Hindlimb muscle (tissue), 1 donor: Measurements from ENCODE around the gene MRPL45. TPM values are rescaled to one million over a fixed set of nuclear protein-coding genes. Genes with fewer than 3 reads are reported as not detected.

ENCODE experiments used
- DNase-seq: peaks from one replicate; pipeline ENCODE4 v3.0.0-alpha.2; 2013
- polyA plus RNA-seq: library from polyadenylated mRNA; unstranded; fragments of 120-200 nt; gene quantifications from one replicate; pipeline ENCODE4 v1.2.1, GENCODE V29; 2013; ENCODE audit not compliant: insufficient read length

MRPL45 gene
- polyA plus RNA-seq, 1 donor: 60.5 TPM

- peak; percentile 85 for DNase-seq
Observed at GRCh38 chr17:38349097-38349730, 52.2 kb downstream of the MRPL45 start.

- no peak for DNase-seq
Observed at GRCh38 chr17:38350035-38350434, 53.1 kb downstream of the MRPL45 start.

- DNase-seq: peak; percentile 97
Observed at GRCh38 chr17:38351412-38352222, 54.6 kb downstream of the MRPL45 start, which contains the start of gene SOCS7. Gene SOCS7 (plus strand): TSS chr17:38351844. CDS start chr17:38352053, 209 bp downstream.

GRCh38 chr17:38352245-38353085 lies 55.5 kb downstream of the MRPL45 start:
- DNase-seq: peak; percentile 24

- DNase-seq: no peak
Observed at GRCh38 chr17:38353086-38353604, 56.2 kb downstream of the MRPL45 start.

- no peak for DNase-seq
Observed at GRCh38 chr17:38353668-38354067, 56.7 kb downstream of the MRPL45 start.

- no peak for DNase-seq
Observed at GRCh38 chr17:38354466-38354865, 57.5 kb downstream of the MRPL45 start.

- DNase-seq: no peak
Observed at GRCh38 chr17:38355251-38355650, 58.3 kb downstream of the MRPL45 start.

GRCh38 chr17:38357486-38358123 lies 60.6 kb downstream of the MRPL45 start:
- DNase-seq: peak; percentile 38

GRCh38 chr17:38358586-38359513 lies 61.9 kb downstream of the MRPL45 start:
- DNase-seq: no peak

GRCh38 chr17:38361694-38362465 lies 64.9 kb downstream of the MRPL45 start:
- no peak for DNase-seq

GRCh38 chr17:38363016-38363415 lies 66.0 kb downstream of the MRPL45 start:
- DNase-seq: no peak

GRCh38 chr17:38364741-38365140 lies 67.8 kb downstream of the MRPL45 start:
- DNase-seq: no peak

GRCh38 chr17:38369124-38369886 lies 72.3 kb downstream of the MRPL45 start:
- no peak for DNase-seq

Other genes starting within 250 kb of the MRPL45 start
- gene TBC1D3C, start 228.5 kb upstream of the MRPL45 start, polyA plus RNA-seq: not detected
- gene TBC1D3E, start 169.2 kb upstream of the MRPL45 start, polyA plus RNA-seq: not detected
- gene TBC1D3, start 104.6 kb upstream of the MRPL45 start, polyA plus RNA-seq: 0.34 TPM
- gene GPR179, start 46.8 kb downstream of the MRPL45 start, polyA plus RNA-seq: 0.94 TPM
- gene SOCS7, start 54.7 kb downstream of the MRPL45 start, polyA plus RNA-seq: 15.4 TPM
- gene ARHGAP23, start 131.3 kb downstream of the MRPL45 start, polyA plus RNA-seq: 47.9 TPM